AG09319 (cell line): Measurements from ENCODE around the gene LRRC52.

Source experiments
- DNase-seq: peaks from one replicate; pipeline ENCODE4 v3.0.0-alpha.2; 2010; ENCODE audit warnings: low read depth; ENCODE audit errors: extremely low read depth
- CTCF ChIP-seq: IDR thresholded peaks from 2 replicates; pipeline ENCODE4 v1.5.1; 2011; ENCODE audit warnings: low read depth, mild to moderate bottlenecking, inconsistent platforms, low read length, moderate library complexity

LRRC52 gene

GRCh38 chr1:165539306-165539705 lies 4.5 kb upstream of the LRRC52 start:
- DNase-seq: no peak
- no peak for TF ChIP-seq CTCF

GRCh38 chr1:165539908-165540307 lies 3.9 kb upstream of the LRRC52 start:
- no peak for DNase-seq
- TF ChIP-seq CTCF: no peak

- no peak for TF ChIP-seq CTCF
- no peak for DNase-seq
Observed at GRCh38 chr1:165542015-165542631, 1.7 kb upstream of the LRRC52 start.

- DNase-seq: no peak
- no peak for TF ChIP-seq CTCF
Observed at GRCh38 chr1:165542647-165543046, 1.2 kb upstream of the LRRC52 start.

GRCh38 chr1:165544996-165545395 lies 1.2 kb downstream of the LRRC52 start:
- no peak for DNase-seq
- no peak for TF ChIP-seq CTCF

- TF ChIP-seq CTCF: no peak
- DNase-seq: no peak
Observed at GRCh38 chr1:165545974-165546373, 2.2 kb downstream of the LRRC52 start.

GRCh38 chr1:165549973-165550372 lies 6.2 kb downstream of the LRRC52 start:
- no peak for DNase-seq
- no peak for TF ChIP-seq CTCF
